WTC11 (cell line): Measurements from ENCODE around the gene DOK7. TPM values are rescaled to one million over a fixed set of nuclear protein-coding genes. Genes with fewer than 3 reads are reported as not detected.

ENCODE experiments used
- ATAC-seq: fragments of 200-7000 bp; cut with Tn5 transposase; 2 replicates; pipeline ENCODE4 v1.10.0; 2021; ENCODE audit warnings: mild to moderate bottlenecking, moderate library complexity
- CTCF ChIA-PET: fragments of 300-600 bp; sonication (Branson Sonifier 250); formaldehyde crosslinking; loops from one replicate; lab custom pipeline; 2021; ENCODE audit warnings: antibody characterized with exemption; lab: Charles Lee
- POLR2A ChIA-PET: fragments of 350-600 bp; sonication (Branson Sonifier 250); formaldehyde crosslinking; loops from one replicate; lab custom pipeline; 2021; ENCODE audit warnings: antibody characterized with exemption; lab: Charles Lee
- DNase-seq: peaks from one replicate; pipeline ENCODE4 v3.0.0; 2021; ENCODE audit warnings: low spot score
- H3K27ac Mint-ChIP-seq: 2 replicates; pipeline ENCODE4 v1.8.0; 2021; ENCODE audit warnings: mixed read lengths
- H3K27me3 Mint-ChIP-seq: 2 replicates; pipeline ENCODE4 v1.8.0; 2021; ENCODE audit warnings: low read depth, mild to moderate bottlenecking, moderate library complexity, mixed read lengths
- H3K36me3 Mint-ChIP-seq: 2 replicates; pipeline ENCODE4 v1.8.0; 2021; ENCODE audit warnings: mixed read lengths
- H3K4me1 Mint-ChIP-seq: 2 replicates; pipeline ENCODE4 v1.8.0; 2022; ENCODE audit warnings: mixed read lengths
- H3K4me3 Mint-ChIP-seq: 2 replicates; pipeline ENCODE4 v1.8.0; 2021; ENCODE audit warnings: mild to moderate bottlenecking, moderate library complexity, mixed read lengths
- H3K9me3 Mint-ChIP-seq: 2 replicates; pipeline ENCODE4 v1.8.0; 2021; ENCODE audit warnings: mixed read lengths
- CTCF ChIP-seq: fragments of 200-600 bp; IDR thresholded peaks from 2 replicates; pipeline ENCODE4 v1.8.0; 2022; ENCODE audit warnings: antibody characterized with exemption
- E2F4 ChIP-seq: sonication (generic); formaldehyde crosslinking; IDR thresholded peaks from 2 replicates; pipeline ENCODE4 v1.8.1; 2022; ENCODE audit warnings: low read depth, mild to moderate bottlenecking, moderate library complexity, missing genetic modification reagents, borderline replicate concordance
- E2F5 ChIP-seq: sonication (generic); formaldehyde crosslinking; IDR thresholded peaks from 2 replicates; pipeline ENCODE4 v1.8.1; 2022; ENCODE audit warnings: mild to moderate bottlenecking, moderate library complexity, missing genetic modification reagents
- ELF4 ChIP-seq: sonication (generic); formaldehyde crosslinking; IDR thresholded peaks from 2 replicates; pipeline ENCODE4 v1.8.1; 2022; ENCODE audit warnings: low read depth, mild to moderate bottlenecking, moderate library complexity, missing genetic modification reagents
- FOXP4 ChIP-seq: sonication (generic); formaldehyde crosslinking; IDR thresholded peaks from 2 replicates; pipeline ENCODE4 v1.8.0; 2022; ENCODE audit warnings: mild to moderate bottlenecking, missing genetic modification reagents
- GRHL2 ChIP-seq: fragments of 250-450 bp; sonication (Bioruptor Pico); IDR thresholded peaks from 2 replicates; pipeline ENCODE4 v1.8.0; 2022; ENCODE audit warnings: mild to moderate bottlenecking, moderate library complexity; ENCODE audit not compliant: insufficient replicate concordance, severe bottlenecking
- MXD4 ChIP-seq: fragments of 250-450 bp; sonication (Bioruptor Pico); IDR thresholded peaks from 2 replicates; pipeline ENCODE4 v1.8.0; 2021; ENCODE audit warnings: mild to moderate bottlenecking, moderate library complexity, borderline replicate concordance
- NFYB ChIP-seq: sonication (generic); formaldehyde crosslinking; conservative IDR thresholded peaks from 2 replicates; pipeline ENCODE4 v1.8.0; 2022; ENCODE audit warnings: low read depth, missing genetic modification reagents
- PRDM15 ChIP-seq: sonication (generic); formaldehyde crosslinking; IDR thresholded peaks from 2 replicates; pipeline ENCODE4 v1.8.0; 2022; ENCODE audit warnings: missing genetic modification reagents
- RELA ChIP-seq: sonication (generic); formaldehyde crosslinking; IDR thresholded peaks from 2 replicates; pipeline ENCODE4 v1.8.1; 2022; ENCODE audit warnings: missing genetic modification reagents, mild to moderate bottlenecking, borderline replicate concordance
- ZNF232 ChIP-seq: sonication (generic); formaldehyde crosslinking; IDR thresholded peaks from 2 replicates; pipeline ENCODE4 v1.8.0; 2022; ENCODE audit warnings: mild to moderate bottlenecking, missing genetic modification reagents
- ZNF416 ChIP-seq: fragments of 250-450 bp; sonication (Bioruptor Pico); IDR thresholded peaks from 2 replicates; pipeline ENCODE4 v1.9.0; 2021; ENCODE audit warnings: mild to moderate bottlenecking, inconsistent platforms
- ZNF425 ChIP-seq: fragments of 250-450 bp; sonication (Bioruptor Pico); conservative IDR thresholded peaks from 2 replicates; pipeline ENCODE4 v1.9.0; 2021; ENCODE audit warnings: mild to moderate bottlenecking
- total RNA-seq: library from RNA; stranded (reverse); gene quantifications from 3 replicates; pipeline ENCODE4 v1.2.3, GENCODE V29; 2021

The DOK7 gene
- total RNA-seq, 1 experiment from 2014 or later: 0.22 TPM

GRCh38 chr4:3442460-3442958 lies 20.6 kb upstream of the DOK7 start:
- CTCF ChIA-PET: interaction anchor here (0.6 to 5.0 kb wide), 11 partner anchors 28 to 201 kb away, joined by 3 to 42 read pairs (median 6); no protein-coding TSS in a partner anchor
- no peak overlapping the region for H3K27ac Mint-ChIP-seq
- TF ChIP-seq ZNF232 (CRISPR knock-in tag): no peak
- no peak for TF ChIP-seq PRDM15 (CRISPR knock-in tag)
- TF ChIP-seq E2F4 (CRISPR knock-in tag): no peak
- TF ChIP-seq GRHL2 (CRISPR knock-in tag): no peak
- TF ChIP-seq, all 79 proteins: peak for 0
- H3K4me3 Mint-ChIP-seq: no peak overlapping the region
- no peaks in the 10 kb centered on the region for H3K9me3 Mint-ChIP-seq
- H3K4me1 Mint-ChIP-seq: no peaks in the 10 kb centered on the region
- no peak for DNase-seq
- ATAC-seq: no peak
- H3K36me3 Mint-ChIP-seq: no peaks in the 10 kb centered on the region
- H3K27me3 Mint-ChIP-seq: no peaks in the 10 kb centered on the region
- POLR2A ChIA-PET: no interaction called here

- Mint-ChIP-seq H3K27me3 (no peaks in the 10 kb centered on the region), H3K27ac (no peak overlapping the region), H3K4me1 (no peaks in the 10 kb centered on the region), H3K4me3 (no peak overlapping the region), H3K9me3 (no peaks in the 10 kb centered on the region), H3K36me3 (no peaks in the 10 kb centered on the region)
- ChIA-PET CTCF (interaction anchor here (0.6 to 5.0 kb wide), 21 partner anchors 8 to 202 kb away, joined by 3 to 42 read pairs (median 4); no protein-coding TSS in a partner anchor), POLR2A (no interaction called here)
- peak; percentile 77 for DNase-seq
- peak; percentile 82 for ATAC-seq
- TF ChIP-seq MXD4 (CRISPR knock-in tag): no peak
- peak; percentile 100 for TF ChIP-seq CTCF
Observed at GRCh38 chr4:3442959-3443749, 20.0 kb upstream of the DOK7 start.

GRCh38 chr4:3443750-3444309 lies 19.3 kb upstream of the DOK7 start:
- no peak for ATAC-seq
- Mint-ChIP-seq H3K27ac (no peak overlapping the region), H3K36me3 (no peaks in the 10 kb centered on the region), H3K4me3 (no peak overlapping the region), H3K27me3 (0 out of 2 replicates have a peak, but pooled peaks cover 3% of the 10 kb centered on the region), H3K9me3 (no peaks in the 10 kb centered on the region), H3K4me1 (no peaks in the 10 kb centered on the region)
- ChIA-PET POLR2A (no interaction called here), CTCF (interaction anchor here (0.6 to 5.0 kb wide), 15 partner anchors 9 to 125 kb away, joined by 3 to 42 read pairs (median 4); no protein-coding TSS in a partner anchor)
- DNase-seq: no peak
- TF ChIP-seq ZNF425 (no peak), ZNF416 (CRISPR knock-in tag) (no peak), NFYB (CRISPR knock-in tag) (no peak), ELF4 (CRISPR knock-in tag) (no peak), RELA (CRISPR knock-in tag) (no peak), E2F5 (CRISPR knock-in tag) (no peak), FOXP4 (CRISPR knock-in tag) (no peak)
